SKM-1 treated with dmso at 0.1 percent for 144 hours (cell line): Measurements from ENCODE around the gene CACFD1.

ENCODE experiments used
- DNase-seq: peaks from one replicate; lab custom pipeline; 2025; ENCODE audit not compliant: unreplicated experiment; lab: John Stamatoyannopoulos, UW

CACFD1 gene

GRCh38 chr9:133463864-133464615, 4.3 kb downstream of the CACFD1 start:
- DNase-seq = no peak

GRCh38 chr9:133464638-133465037, 4.9 kb downstream of the CACFD1 start:
- DNase-seq = no peak

- DNase-seq = no peak
These were observed 6.2 kb downstream of the CACFD1 start for GRCh38 chr9:133465984-133466383.

DNA sequence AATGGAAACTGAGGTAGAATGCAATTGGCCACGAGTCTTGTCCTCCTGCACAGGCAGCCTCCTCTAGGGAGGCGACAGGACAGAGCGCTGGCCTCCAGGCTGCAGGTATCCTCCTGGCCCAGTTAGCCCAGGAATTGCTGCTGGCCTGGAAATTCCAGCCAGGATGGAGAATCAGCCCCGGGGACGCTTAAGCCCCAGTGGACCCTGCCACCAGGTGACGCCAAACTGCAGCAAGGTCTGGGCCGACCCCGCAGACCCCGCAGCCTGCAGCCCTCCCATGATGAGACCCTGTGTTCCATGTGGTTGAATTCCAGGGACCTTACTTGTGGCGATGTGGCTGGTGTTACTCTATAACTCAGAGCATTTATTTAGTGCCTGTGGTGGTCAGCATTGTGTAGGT, 7.3 kb downstream of the CACFD1 start:
- no peak for DNase-seq

GRCh38 chr9:133468374-133468773, 8.6 kb downstream of the CACFD1 start:
- no peak for DNase-seq

GRCh38 chr9:133468777-133469421, 9.1 kb downstream of the CACFD1 start:
- DNase-seq = no peak

DNA sequence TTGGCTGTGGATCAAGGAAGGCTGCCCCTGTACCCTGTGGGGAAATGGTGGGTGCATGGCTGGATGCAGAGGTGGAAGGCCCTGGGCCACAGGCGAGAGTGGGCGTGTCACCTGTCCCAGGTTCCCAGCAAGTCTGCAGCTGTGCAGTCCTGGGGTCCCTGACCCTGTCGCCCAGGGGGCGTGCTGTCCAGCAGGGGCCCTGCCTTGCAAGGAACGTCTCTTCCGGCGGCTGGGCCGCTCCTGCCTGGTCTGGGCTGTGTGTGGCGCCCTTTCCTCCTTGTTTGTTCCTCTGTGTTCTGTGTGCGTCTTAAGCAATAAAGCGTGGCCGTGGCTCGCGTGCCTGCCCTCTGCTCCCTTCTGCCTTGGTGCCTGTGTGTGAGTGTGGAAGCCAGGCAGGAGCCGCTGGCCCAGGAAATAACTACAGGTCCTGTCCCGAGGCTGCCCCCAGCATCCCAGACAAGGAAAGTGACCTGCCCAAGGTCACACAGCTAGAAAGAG, 10.7 kb downstream of the CACFD1 start:
- DNase-seq = peak; percentile 23

GRCh38 chr9:133470988-133471387, 11.2 kb downstream of the CACFD1 start:
- DNase-seq = peak; percentile 16

GRCh38 chr9:133471551-133472276, 11.9 kb downstream of the CACFD1 start:
- no peak for DNase-seq

- no peak for DNase-seq
These were observed 12.5 kb downstream of the CACFD1 start for GRCh38 chr9:133472277-133472645.

DNA sequence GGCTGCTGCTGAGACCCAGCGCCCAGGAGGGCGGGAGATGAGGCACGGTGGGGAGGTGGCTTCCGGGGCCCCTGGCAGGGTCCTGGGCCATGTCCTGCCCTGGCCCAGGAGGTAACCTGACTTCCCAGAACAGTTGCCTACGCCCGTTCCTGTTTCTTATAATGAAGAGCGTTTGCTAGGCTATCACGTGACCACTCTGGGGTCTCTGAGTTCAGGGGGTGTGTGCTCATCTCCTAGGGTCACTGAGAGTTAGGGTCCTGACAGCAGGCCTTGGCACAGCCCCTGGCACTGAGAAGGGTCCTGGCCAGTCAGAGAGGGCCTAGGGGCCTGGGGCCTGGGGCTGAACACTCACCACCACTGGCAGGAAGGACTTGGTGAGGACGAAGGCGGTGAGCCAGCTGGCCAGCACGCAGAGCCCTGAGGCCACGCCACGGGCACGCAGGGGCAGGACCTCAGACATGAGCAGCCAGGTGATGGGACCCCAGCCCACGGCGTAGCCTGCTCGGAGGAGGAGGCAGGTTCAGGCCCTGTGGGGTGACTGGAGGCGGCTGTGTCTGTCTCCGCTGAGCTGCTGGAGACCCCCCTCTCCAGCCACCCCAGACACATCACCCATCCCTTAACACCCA, 13.1 kb downstream of the CACFD1 start:
- no peak for DNase-seq

- no peak for DNase-seq
These were observed 14.0 kb downstream of the CACFD1 start for GRCh38 chr9:133473743-133474142.

DNA sequence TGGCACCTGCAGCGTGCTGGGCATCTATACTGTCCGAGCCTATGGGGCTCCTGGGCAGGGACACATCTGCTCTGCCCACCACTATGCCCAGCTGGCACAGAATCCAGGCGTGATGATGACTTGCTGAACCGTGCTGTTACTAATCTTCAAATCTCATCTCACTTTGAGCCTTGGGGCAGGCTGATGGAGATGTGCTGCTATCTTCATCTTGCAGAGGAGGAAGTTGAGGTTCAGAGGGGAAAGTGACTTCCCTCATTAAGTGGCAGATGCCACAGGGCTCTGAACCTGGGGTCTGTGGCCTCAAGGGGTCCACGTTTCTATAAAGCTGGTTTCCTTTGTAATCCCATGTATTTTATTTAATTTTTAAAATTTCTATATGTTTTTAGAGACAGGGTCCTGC, 14.4 kb downstream of the CACFD1 start:
- DNase-seq = peak; percentile 52

DNA sequence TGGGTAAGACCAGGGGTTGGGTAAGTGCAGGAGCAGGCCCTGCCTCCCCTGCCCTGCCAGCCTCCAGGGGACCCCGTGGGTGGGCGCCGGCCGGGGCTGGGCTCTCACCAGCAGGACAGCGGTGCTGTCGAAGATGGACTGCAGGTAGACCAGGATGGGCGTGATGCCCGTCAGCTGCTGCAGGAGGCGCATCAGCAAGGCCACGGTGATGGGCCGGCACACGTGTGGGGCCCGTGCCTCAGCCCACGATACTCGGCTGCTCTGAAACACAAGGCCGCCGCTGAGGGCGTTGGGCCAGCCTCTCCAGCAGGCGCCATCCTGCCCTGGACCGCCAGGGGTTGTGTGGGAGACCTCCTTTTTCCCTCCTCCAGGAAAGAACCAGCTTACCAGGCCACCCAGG, 15.1 kb downstream of the CACFD1 start:
- DNase-seq = no peak

- DNase-seq = no peak
These were observed 15.7 kb downstream of the CACFD1 start for GRCh38 chr9:133475292-133476012.

DNA sequence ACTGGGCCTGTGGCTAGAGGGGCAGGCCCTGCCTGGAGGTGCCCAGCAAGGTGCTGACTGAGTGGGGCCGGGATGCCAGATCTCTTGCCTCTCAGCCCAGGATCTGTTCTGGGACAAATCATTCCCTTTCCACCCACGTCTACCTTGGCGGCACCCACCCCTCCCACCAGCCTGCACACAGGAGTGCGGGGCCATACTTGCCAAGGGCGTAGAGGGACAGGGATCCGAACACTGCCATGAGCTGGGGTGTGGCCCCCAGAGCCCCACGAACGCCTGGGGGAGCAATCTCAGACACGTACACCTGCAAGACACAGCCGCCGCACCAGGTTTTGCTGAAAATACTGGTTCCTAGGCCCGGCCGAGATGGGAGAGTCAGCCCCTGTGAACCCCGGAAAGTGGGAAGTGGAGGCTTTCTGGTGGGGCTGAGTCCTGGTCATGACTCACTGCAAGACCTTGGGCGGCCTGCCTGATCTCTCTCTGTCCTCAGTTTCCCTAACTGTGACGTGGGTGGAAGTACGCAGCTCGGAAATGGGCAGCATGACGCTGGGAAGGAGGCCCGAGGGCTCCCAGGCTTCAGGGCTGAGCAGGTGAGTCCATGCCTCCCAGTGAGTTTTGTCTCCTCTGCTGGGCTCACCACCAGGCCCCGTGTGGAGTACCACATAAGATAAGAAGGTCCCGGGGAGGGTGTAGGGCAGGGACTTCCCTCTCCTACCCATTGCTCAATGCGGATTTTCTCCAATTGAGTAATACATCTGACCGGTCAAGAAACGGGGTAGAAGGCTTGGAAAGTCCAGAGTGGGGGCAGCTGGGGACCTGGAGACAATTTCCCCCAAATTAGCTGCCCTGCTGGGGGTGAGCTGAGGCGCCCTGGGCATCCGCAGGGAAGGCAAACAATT, 16.5 kb downstream of the CACFD1 start:
- DNase-seq = peak; percentile 65

DNA sequence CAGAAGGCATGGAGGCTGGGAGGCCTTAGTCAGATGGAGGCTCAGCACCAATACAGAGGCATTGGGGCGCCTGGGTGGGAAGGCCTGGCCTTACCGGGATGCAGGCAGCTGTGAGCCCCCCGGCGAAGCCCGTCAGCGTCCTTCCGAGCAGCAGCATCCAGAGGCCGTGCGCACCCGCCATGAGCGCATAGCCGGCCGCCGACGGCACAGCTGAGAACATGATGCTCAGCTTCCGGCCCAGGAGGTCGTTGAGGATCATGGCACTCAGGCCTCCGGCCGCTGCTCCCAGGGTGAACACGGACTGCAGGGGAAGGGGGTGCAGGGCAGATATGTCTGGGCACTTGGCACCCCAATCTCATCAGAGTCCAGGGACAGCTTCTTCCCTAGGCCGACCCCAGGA, 17.2 kb downstream of the CACFD1 start:
- DNase-seq = no peak

- DNase-seq = no peak
These were observed 17.7 kb downstream of the CACFD1 start for GRCh38 chr9:133477461-133477860.

DNA sequence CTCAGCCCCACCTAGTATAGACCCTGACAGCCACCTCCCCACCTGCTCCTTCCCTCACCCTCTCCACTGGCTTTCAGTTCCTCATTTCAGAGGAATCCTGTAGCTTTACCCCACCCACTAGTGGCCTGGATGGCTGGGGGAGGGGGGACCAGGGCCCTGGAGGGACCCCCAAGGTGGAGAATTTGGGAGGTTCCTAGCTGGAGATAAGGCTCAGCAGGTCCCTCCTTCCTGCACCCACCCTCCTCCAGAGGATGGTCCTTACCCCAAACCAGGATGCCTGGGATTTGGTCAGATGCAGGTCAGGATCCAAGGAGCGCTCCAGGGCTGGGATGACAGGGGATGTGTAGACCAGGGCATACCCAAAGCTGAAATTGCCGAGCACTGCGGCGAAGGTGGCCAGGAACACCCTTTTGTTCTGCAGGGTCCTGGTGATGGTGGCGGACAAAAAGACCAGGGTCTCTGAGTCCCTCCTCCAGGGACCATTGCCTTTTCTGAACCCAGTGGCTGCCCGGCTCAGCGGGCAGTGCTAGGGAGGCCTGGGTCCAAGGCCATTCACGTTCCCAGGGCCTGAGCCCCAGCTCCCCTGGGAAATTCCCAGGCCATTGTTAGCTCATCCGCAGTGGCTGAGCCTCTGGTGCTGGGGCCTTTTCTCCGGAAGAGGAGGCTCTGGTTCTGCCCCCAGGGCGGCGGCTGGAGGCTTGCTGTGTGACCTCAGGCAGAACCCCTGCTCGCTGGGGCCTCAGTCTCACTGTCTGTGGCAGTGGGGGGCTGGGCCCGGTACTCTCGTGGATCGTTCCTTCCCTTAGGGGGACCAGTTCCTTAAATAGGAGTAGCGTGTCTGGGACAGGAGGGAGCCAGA, 18.4 kb downstream of the CACFD1 start:
- peak; percentile 34 for DNase-seq
